Body of pancreas (tissue), 4 donors: Measurements from ENCODE around the gene NR2F1-AS1. TPM values are rescaled to one million over a fixed set of nuclear protein-coding genes. Genes with fewer than 3 reads are reported as not detected.

Source experiments
- ATAC-seq: fragments of 150-250 bp; one replicate; pipeline ENCODE4 v1.9.1; 2016
- DNase-seq, 4 donors: peaks; one replicate each; pipeline ENCODE4 v3.0.0-alpha.2; 2019
- H3K27ac ChIP-seq, 4 donors: fragments of 200-600 bp; sonication (generic); 1 replicate in 3 of 4; 2 replicates in 1 of 4; pipeline versions ENCODE4 v1.5.1 to v1.6.1; 2016 to 2019; ENCODE audit warnings: mild to moderate bottlenecking in 1 of 4, mixed read lengths in 1 of 4, moderate library complexity in 1 of 4
- H3K27me3 ChIP-seq, 2 donors: fragments of 200-600 bp; sonication (generic); one replicate each; pipeline ENCODE4 v1.6.0; 2016; ENCODE audit warnings: mild to moderate bottlenecking in 1 of 2
- H3K36me3 ChIP-seq, 2 donors: fragments of 200-600 bp; sonication (generic); replicated peaks in 1 of 2; 2 replicates each; pipeline ENCODE4 v1.5.1; 2016; ENCODE audit warnings: low read depth in 2 of 2; ENCODE audit not compliant: insufficient read depth in 1 of 2
- H3K4me1 ChIP-seq: fragments of 200-600 bp; sonication (generic); one replicate; pipeline ENCODE4 v1.6.0; 2016
- H3K4me3 ChIP-seq, 2 donors: fragments of 200-600 bp; sonication (generic); 1 replicate in 1 of 2; 2 replicates in 1 of 2; pipeline ENCODE4 v1.5.1; 2016 to 2019
- H3K9me3 ChIP-seq, 3 donors: fragments of 200-600 bp; sonication (generic); 1 replicate in 2 of 3; 2 replicates in 1 of 3; pipeline ENCODE4 v1.5.1; 2016
- CTCF ChIP-seq, 7 experiments: fragments of 450-650 bp in 4 of 7; fragments of 200-600 bp in 3 of 7; sonication (generic) in 3 of 7; IDR thresholded peaks; one replicate each; pipeline ENCODE4 v1.5.1; 2016 to 2019; ENCODE audit warnings: antibody characterized with exemption in 7 of 7
- POLR2A ChIP-seq, 3 donors: fragments of 450-650 bp; IDR thresholded peaks; one replicate each; pipeline ENCODE4 v1.6.1; 2016; ENCODE audit warnings: antibody characterized with exemption in 3 of 3, mild to moderate bottlenecking in 2 of 3
- WGBS, 2 donors: methylation state at CpG; one replicate each; pipeline ENCODE4 v1.1.5; 2017; 5-methylcytosine and 5-hydroxymethylcytosine counted together
- intact Hi-C: fragments of 100-400 bp; cut with DNase I; formaldehyde crosslinking; loops from one replicate; pipeline ENCODE4 v1.15.1; 2023
- total RNA-seq, 2 donors: library from RNA; depleted of rRNA; stranded (reverse); fragments of >200 nt; gene quantifications; one replicate each; pipeline ENCODE4 v1.1.0, GENCODE V29; 2016

The NR2F1-AS1 gene
- total RNA-seq, 2 donors from 2014 or later, result 4.9 to 5.3 TPM

GRCh38 chr5:93503598-93504067 is 77.4 kb downstream of the NR2F1-AS1 start:
- no peak for DNase-seq
- no peak overlapping the region for H3K4me3 ChIP-seq
- H3K9me3 ChIP-seq, result no peaks in the 10 kb centered on the region
- H3K27me3 ChIP-seq, result no peaks in the 10 kb centered on the region
- 39 to 50% methylated on average over 1 of the region's 1 CpG for WGBS, 2 donors
- H3K4me1 ChIP-seq, result no peaks in the 10 kb centered on the region
- H3K27ac ChIP-seq, result no peak overlapping the region
- no peak for TF ChIP-seq POLR2A (IDR thresholded peaks at IDR 0.05)
- TF ChIP-seq CTCF (IDR thresholded peaks at IDR 0.05), result no peak
- no peaks in the 10 kb centered on the region for H3K36me3 ChIP-seq
- ATAC-seq, result no peak
- intact Hi-C loops, result no loop called here

GRCh38 chr5:93497096-93497495 is 83.9 kb downstream of the NR2F1-AS1 start:
- ATAC-seq (no peak), DNase-seq (no peak)
- no peak overlapping the region for H3K4me3 ChIP-seq
- H3K36me3 ChIP-seq, result no peaks in the 10 kb centered on the region
- H3K27me3 ChIP-seq, result no peaks in the 10 kb centered on the region
- 57 to 66% methylated on average over 4 of the region's 4 CpGs for whole genome bisulfite sequencing, 2 donors
- intact Hi-C loops, result no loop called here
- H3K27ac ChIP-seq, result no peak overlapping the region
- no peak for TF ChIP-seq CTCF (IDR thresholded peaks at IDR 0.05)
- no peaks in the 10 kb centered on the region for H3K9me3 ChIP-seq
- H3K4me1 ChIP-seq, result no peaks in the 10 kb centered on the region

GRCh38 chr5:93479982-93480509 is 101.0 kb downstream of the NR2F1-AS1 start:
- Histone ChIP-seq H3K9me3 (no peaks in the 10 kb centered on the region), H3K4me1 (no peaks in the 10 kb centered on the region), H3K27me3 (no peaks in the 10 kb centered on the region), H3K36me3 (no peaks in the 10 kb centered on the region), H3K4me3 (no peak overlapping the region), H3K27ac (no peak overlapping the region)
- intact Hi-C loops, result no loop called here
- ATAC-seq (no peak), DNase-seq (no peak)
- no peak for TF ChIP-seq POLR2A (IDR thresholded peaks at IDR 0.05)
- TF ChIP-seq CTCF (IDR thresholded peaks at IDR 0.05), result no peak

GRCh38 chr5:93477816-93478215 is 103.2 kb downstream of the NR2F1-AS1 start:
- intact Hi-C loops, result no loop called here
- ATAC-seq (no peak), DNase-seq (no peak)
- H3K4me3 ChIP-seq, result no peak overlapping the region
- no peak overlapping the region for H3K27ac ChIP-seq
- H3K4me1 ChIP-seq, result no peaks in the 10 kb centered on the region
- H3K9me3 ChIP-seq, result no peaks in the 10 kb centered on the region
- H3K36me3 ChIP-seq, result no peaks in the 10 kb centered on the region
- H3K27me3 ChIP-seq, result no peaks in the 10 kb centered on the region
- TF ChIP-seq CTCF (IDR thresholded peaks at IDR 0.05), result no peak

- TF ChIP-seq CTCF (IDR thresholded peaks at IDR 0.05) (no peak), POLR2A (IDR thresholded peaks at IDR 0.05) (no peak)
- no peak for ATAC-seq
- intact Hi-C loops, result no loop called here
- no peaks in the 10 kb centered on the region for H3K36me3 ChIP-seq
- H3K27ac ChIP-seq, result no peak overlapping the region
- H3K27me3 ChIP-seq, result no peaks in the 10 kb centered on the region
- H3K4me3 ChIP-seq, result no peak overlapping the region
- 21 to 24% methylated on average over 2 of the region's 2 CpGs for WGBS, 2 donors
- H3K4me1 ChIP-seq, result no peaks in the 10 kb centered on the region
- DNase-seq, result no peak
- H3K9me3 ChIP-seq, result no peaks in the 10 kb centered on the region
Measured at GRCh38 chr5:93476251-93476742, 104.7 kb downstream of the NR2F1-AS1 start.
